GM19035 (cell line): ENCODE measurements around the gene BMPR1A.
"Not testable (repeated sequence)": the region's sequence is repeated elsewhere in the genome, so short reads cannot be mapped to it uniquely, and the experiment has no call there.

Experiments used
- ATAC-seq: cut with Tn5 transposase; IDR thresholded peaks from one replicate; pipeline ENCODE4 v1.9.1; 2021; ENCODE audit not compliant: unreplicated experiment

The BMPR1A gene

GRCh38 chr10:86729677-86730076 is 26.7 kb upstream of the BMPR1A start:
- no peak for ATAC-seq

- no peak for ATAC-seq
Measured at GRCh38 chr10:86730227-86730626, 26.2 kb upstream of the BMPR1A start.

- no peak for ATAC-seq
Measured at GRCh38 chr10:86732771-86733170, 23.6 kb upstream of the BMPR1A start.

GRCh38 chr10:86733260-86733671 is 23.2 kb upstream of the BMPR1A start:
- no peak for ATAC-seq

GRCh38 chr10:86734207-86734988 is 22.0 kb upstream of the BMPR1A start:
- ATAC-seq = no peak

GRCh38 chr10:86735278-86735677 is 21.1 kb upstream of the BMPR1A start:
- ATAC-seq = not testable (repeated sequence)

- no peak for ATAC-seq
Measured at GRCh38 chr10:86742230-86742629, 14.2 kb upstream of the BMPR1A start.

GRCh38 chr10:86744067-86744725 is 12.2 kb upstream of the BMPR1A start:
- no peak for ATAC-seq

- no peak for ATAC-seq
Measured at GRCh38 chr10:86747796-86748581, 8.4 kb upstream of the BMPR1A start.

- no peak for ATAC-seq
Measured at GRCh38 chr10:86749854-86750253, 6.6 kb upstream of the BMPR1A start.

- ATAC-seq = no peak
Measured at GRCh38 chr10:86751477-86751876, 4.9 kb upstream of the BMPR1A start.

- no peak for ATAC-seq
Measured at GRCh38 chr10:86752311-86752710, 4.1 kb upstream of the BMPR1A start.

- no peak for ATAC-seq
Measured at GRCh38 chr10:86753051-86753450, 3.4 kb upstream of the BMPR1A start.

GRCh38 chr10:86753638-86754434 is 2.6 kb upstream of the BMPR1A start:
- ATAC-seq = no peak

GRCh38 chr10:86755454-86755739 is 1.0 kb upstream of the BMPR1A start:
- no peak for ATAC-seq

- peak; percentile 86 for ATAC-seq
Measured at GRCh38 chr10:86755740-86756510, 494 bp upstream of the BMPR1A start.

- peak; percentile 4 for ATAC-seq
Measured at GRCh38 chr10:86757113-86757972, 924 bp downstream of the BMPR1A start.

GRCh38 chr10:86758189-86759072 is 2.0 kb downstream of the BMPR1A start:
- no peak for ATAC-seq
